Measurements from ENCODE around the gene LAMTOR3.

DNA sequence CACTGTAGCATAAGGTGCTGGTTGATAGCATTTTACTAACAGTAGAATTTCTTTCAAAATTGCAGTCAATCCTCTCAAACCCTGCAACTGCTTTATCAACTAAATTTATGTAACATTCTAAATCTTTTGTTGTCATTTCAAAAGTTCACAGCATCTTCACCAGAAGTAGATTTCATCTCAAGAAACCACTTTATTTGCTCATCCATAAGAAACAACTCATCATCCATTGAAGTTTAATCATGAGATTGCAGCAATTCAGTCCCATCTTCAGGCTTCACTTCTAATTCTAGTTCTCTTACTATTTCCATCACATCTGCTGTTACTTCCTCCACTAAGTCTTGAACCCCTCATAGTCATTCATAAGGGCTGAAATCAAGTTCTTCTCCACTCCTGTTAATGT lies 21.7 kb downstream of the LAMTOR3 start:
- TF ChIP-seq, protein P1, sequence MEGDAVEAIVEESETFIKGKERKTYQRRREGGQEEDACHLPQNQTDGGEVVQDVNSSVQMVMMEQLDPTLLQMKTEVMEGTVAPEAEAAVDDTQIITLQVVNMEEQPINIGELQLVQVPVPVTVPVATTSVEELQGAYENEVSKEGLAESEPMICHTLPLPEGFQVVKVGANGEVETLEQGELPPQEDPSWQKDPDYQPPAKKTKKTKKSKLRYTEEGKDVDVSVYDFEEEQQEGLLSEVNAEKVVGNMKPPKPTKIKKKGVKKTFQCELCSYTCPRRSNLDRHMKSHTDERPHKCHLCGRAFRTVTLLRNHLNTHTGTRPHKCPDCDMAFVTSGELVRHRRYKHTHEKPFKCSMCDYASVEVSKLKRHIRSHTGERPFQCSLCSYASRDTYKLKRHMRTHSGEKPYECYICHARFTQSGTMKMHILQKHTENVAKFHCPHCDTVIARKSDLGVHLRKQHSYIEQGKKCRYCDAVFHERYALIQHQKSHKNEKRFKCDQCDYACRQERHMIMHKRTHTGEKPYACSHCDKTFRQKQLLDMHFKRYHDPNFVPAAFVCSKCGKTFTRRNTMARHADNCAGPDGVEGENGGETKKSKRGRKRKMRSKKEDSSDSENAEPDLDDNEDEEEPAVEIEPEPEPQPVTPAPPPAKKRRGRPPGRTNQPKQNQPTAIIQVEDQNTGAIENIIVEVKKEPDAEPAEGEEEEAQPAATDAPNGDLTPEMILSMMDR (IDR thresholded peaks at IDR 0.05; ENCODE audit: low read length) = no peak
- TF ChIP-seq EZH2 (optimal IDR thresholded peaks at IDR 0.05; ENCODE audit: low read depth, low read length) = no peak
